RWPE2 (cell line): ENCODE measurements around the gene SLC35F3.

Experiments
- ATAC-seq: fragments of 200-7000 bp; cut with Tn5 transposase; 3 replicates; pipeline ENCODE4 v1.9.1; 2021; ENCODE audit warnings: low read depth
- DNase-seq: peaks from one replicate; pipeline ENCODE4 v3.0.0-alpha.2; 2020; ENCODE audit warnings: low spot score
- H3K27ac ChIP-seq: fragments of 450-650 bp; 2 replicates; pipeline ENCODE4 v1.5.1; 2017; ENCODE audit warnings: mild to moderate bottlenecking; ENCODE audit not compliant: poor library complexity, severe bottlenecking
- H3K27me3 ChIP-seq: fragments of 250-450 bp; sonication (Bioruptor Pico); 2 replicates; pipeline ENCODE4 v1.5.1; 2021; ENCODE audit warnings: mild to moderate bottlenecking, moderate library complexity; ENCODE audit not compliant: insufficient read depth, poor library complexity, severe bottlenecking
- H3K36me3 ChIP-seq: fragments of 250-450 bp; sonication (Bioruptor Pico); 2 replicates; pipeline ENCODE4 v1.5.1; 2020; ENCODE audit warnings: low read depth, mild to moderate bottlenecking, moderate library complexity
- H3K4me1 ChIP-seq: fragments of 250-450 bp; sonication (Bioruptor Pico); 2 replicates; pipeline ENCODE4 v1.5.1; 2021; ENCODE audit warnings: mild to moderate bottlenecking, moderate library complexity; ENCODE audit not compliant: insufficient read depth, poor library complexity, severe bottlenecking
- H3K4me3 ChIP-seq: fragments of 250-450 bp; sonication (Bioruptor Pico); 2 replicates; pipeline ENCODE4 v1.5.1; 2021; ENCODE audit warnings: mild to moderate bottlenecking, moderate library complexity; ENCODE audit not compliant: severe bottlenecking
- H3K9me3 ChIP-seq: fragments of 250-450 bp; sonication (Bioruptor Pico); 2 replicates; pipeline ENCODE4 v1.5.1; 2021; ENCODE audit warnings: mild to moderate bottlenecking, moderate library complexity; ENCODE audit not compliant: severe bottlenecking
- TF ChIP-seq, protein P1 (sequence below): fragments of 450-650 bp; IDR thresholded peaks from one replicate; pipeline ENCODE4 v1.5.1; 2017; ENCODE audit warnings: mild to moderate bottlenecking, moderate library complexity; ENCODE audit not compliant: poor library complexity, severe bottlenecking

The SLC35F3 gene

DNA sequence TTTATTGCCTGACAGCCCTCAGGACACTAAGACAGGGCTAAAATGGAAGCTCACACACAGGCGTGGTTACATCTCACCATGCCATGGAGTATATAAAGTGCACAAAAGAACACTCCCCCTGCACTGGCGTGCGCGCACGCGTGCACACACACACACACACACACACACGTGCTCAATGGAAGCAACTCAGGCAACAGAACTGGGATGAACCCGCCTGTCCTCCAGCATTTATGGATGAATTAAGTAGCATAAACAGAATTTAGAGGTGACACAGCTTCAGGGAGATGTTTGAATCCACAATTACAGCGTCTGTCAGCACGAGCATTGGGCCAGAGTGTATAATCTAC lies 322.3 kb downstream of the SLC35F3 start:
- H3K4me3 ChIP-seq = no peak overlapping the region

DNA sequence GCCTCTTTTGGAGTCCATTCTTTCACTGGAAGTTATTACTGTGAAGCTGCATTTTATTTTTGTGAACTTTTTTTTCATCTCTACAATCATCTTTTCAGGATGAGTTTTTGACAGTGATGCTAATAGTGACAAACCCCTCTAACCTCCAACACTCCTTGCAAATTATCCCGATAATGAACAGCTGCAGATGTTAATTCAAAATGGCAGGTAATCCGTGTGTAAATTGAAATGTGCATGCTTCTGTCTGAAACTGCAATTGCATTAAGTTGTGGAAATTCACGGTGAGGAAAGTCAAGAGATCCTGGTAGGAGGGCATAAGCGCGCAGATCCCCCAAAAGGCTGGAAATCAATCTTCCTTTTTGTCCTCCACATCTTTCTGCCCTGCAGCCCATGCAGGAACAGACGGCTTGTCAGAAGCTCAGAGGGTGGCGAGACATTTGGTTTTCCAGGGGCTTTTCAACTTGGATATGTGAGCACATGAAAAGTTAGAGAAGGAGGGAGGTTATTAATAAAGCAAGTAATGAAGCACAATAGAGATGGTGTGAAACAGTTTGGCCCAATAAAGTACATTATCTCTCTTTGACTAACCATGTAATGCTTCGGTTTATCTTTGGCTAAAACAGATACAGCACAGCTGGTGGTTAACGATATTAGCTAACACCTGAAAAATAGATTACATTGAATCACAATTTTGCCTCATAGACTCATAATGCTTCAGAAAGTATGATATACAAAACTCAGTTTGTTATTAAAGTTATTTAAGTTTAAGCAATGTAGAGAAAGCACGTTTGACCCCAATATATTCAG lies 325.3 kb downstream of the SLC35F3 start:
- DNase-seq (no peak), ATAC-seq (no peak)
- Histone ChIP-seq H3K4me3 (no peak overlapping the region), H3K27me3 (no peaks in the 10 kb centered on the region), H3K27ac (no peak overlapping the region), H3K4me1 (no peaks in the 10 kb centered on the region), H3K9me3 (no peaks in the 10 kb centered on the region), H3K36me3 (no peaks in the 10 kb centered on the region)
- TF ChIP-seq, protein P1, sequence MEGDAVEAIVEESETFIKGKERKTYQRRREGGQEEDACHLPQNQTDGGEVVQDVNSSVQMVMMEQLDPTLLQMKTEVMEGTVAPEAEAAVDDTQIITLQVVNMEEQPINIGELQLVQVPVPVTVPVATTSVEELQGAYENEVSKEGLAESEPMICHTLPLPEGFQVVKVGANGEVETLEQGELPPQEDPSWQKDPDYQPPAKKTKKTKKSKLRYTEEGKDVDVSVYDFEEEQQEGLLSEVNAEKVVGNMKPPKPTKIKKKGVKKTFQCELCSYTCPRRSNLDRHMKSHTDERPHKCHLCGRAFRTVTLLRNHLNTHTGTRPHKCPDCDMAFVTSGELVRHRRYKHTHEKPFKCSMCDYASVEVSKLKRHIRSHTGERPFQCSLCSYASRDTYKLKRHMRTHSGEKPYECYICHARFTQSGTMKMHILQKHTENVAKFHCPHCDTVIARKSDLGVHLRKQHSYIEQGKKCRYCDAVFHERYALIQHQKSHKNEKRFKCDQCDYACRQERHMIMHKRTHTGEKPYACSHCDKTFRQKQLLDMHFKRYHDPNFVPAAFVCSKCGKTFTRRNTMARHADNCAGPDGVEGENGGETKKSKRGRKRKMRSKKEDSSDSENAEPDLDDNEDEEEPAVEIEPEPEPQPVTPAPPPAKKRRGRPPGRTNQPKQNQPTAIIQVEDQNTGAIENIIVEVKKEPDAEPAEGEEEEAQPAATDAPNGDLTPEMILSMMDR = no peak

More for the DNA sequence above, 322.3 kb downstream of the SLC35F3 start:
- TF ChIP-seq, protein P1 = no peak
- Histone ChIP-seq H3K9me3 (no peaks in the 10 kb centered on the region), H3K4me1 (peaks cover 9% of the 10 kb centered on the region), H3K27me3 (no peaks in the 10 kb centered on the region), H3K36me3 (no peaks in the 10 kb centered on the region), H3K27ac (no peak overlapping the region)
- ATAC-seq = no peak
- no peak for DNase-seq

DNA sequence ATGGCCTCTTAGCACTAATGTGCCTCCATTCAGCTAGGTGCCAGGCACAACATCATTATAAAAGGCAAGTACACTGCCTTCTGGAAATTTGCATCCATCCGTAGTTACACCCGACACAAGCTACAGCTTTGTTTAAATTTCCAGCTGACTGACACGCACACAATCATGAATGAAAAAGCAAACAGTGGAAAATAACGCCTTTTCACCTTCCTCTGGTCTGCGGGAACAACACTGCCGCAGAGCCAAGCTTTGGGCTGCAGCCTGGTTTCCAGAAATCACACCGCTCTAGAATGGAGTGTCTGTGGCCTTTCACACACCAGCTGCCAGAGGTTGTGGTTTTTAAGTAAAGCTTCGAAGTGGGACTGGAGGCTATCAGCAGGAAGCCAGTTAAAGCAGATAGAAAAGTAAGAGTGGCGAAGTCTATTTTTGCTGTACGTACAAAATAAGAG lies 326.0 kb downstream of the SLC35F3 start:
- ATAC-seq = no peak
- H3K27me3 ChIP-seq = no peaks in the 10 kb centered on the region
- H3K4me1 ChIP-seq = no peaks in the 10 kb centered on the region
- no peaks in the 10 kb centered on the region for H3K36me3 ChIP-seq
- H3K4me3 ChIP-seq = no peak overlapping the region
- TF ChIP-seq, protein P1 = no peak
- no peak overlapping the region for H3K27ac ChIP-seq
- H3K9me3 ChIP-seq = no peaks in the 10 kb centered on the region
- DNase-seq = no peak

DNA sequence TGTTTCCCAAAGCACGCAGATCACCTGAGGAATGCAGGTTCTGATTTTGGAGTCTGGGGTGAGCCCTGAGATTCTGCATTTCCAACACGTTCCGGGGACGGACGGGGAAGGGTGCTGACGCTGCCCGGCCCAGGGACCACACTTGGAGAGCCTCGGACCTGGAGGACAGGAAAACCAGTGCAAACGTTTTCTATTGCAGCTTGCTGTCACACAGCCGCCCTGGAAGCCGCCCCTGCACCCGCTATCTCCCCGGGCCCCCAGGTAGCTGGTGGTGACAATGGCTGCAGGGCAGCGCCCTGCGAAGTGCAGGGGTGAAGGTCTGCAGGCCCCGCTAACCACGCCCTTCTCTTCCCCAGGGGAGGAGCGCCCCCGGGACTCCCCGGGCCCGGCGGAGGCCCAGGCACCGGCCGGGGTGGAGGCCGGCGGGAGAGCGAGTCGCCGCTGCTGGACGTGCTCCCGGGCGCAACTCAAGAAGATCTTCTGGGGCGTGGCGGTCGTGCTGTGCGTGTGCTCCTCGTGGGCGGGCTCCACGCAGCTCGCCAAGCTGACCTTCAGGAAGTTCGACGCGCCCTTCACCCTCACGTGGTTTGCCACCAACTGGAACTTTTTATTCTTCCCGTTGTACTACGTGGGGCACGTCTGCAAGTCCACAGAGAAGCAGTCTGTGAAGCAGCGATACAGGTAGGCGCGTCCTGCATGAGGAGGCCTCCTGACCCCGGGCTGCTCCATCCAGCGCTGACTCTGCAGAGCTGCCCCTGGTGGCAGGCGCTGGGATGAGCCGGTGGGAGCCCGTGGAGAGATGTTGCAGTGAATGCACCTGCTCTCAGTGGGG lies 326.8 kb downstream of the SLC35F3 start:
- DNase-seq (no peak), ATAC-seq (no peak)
- TF ChIP-seq, protein P1 = no peak
- no peak overlapping the region for H3K4me3 ChIP-seq
- H3K4me1 ChIP-seq = no peaks in the 10 kb centered on the region
- no peaks in the 10 kb centered on the region for H3K36me3 ChIP-seq
- no peaks in the 10 kb centered on the region for H3K27me3 ChIP-seq
- H3K9me3 ChIP-seq = no peaks in the 10 kb centered on the region
- no peak overlapping the region for H3K27ac ChIP-seq

DNA sequence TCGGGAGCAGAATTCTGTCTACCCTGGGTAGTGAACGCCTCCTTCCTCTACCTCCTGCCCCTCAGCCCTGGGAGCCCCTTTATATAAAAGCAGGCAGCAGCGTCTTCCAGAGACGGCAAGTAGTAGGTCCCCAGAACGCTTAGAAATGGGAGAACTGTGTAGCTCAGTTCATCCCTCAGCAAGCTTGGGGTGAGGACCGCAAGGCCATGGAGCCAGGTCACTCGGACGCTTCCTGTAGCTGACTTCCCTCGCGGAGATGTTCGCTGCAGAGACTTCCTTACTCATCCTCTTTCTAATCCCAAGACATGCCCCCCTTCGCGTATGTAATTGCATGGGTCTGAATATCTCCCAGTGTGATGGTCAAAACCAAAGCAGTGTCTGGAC lies 327.4 kb downstream of the SLC35F3 start:
- Histone ChIP-seq H3K4me3 (no peak overlapping the region), H3K9me3 (no peaks in the 10 kb centered on the region), H3K27me3 (no peaks in the 10 kb centered on the region), H3K36me3 (no peaks in the 10 kb centered on the region), H3K4me1 (no peaks in the 10 kb centered on the region), H3K27ac (no peak overlapping the region)
- DNase-seq (no peak), ATAC-seq (no peak)
- TF ChIP-seq, protein P1 = no peak
